ENCODE measurements around the gene TSPAN11. TPM values are rescaled to one million over a fixed set of nuclear protein-coding genes. Genes with fewer than 3 reads are reported as not detected.

Gene TSPAN11
- total RNA-seq, 2 donors from 2014 or later, result 0.26 to 0.66 TPM

DNA sequence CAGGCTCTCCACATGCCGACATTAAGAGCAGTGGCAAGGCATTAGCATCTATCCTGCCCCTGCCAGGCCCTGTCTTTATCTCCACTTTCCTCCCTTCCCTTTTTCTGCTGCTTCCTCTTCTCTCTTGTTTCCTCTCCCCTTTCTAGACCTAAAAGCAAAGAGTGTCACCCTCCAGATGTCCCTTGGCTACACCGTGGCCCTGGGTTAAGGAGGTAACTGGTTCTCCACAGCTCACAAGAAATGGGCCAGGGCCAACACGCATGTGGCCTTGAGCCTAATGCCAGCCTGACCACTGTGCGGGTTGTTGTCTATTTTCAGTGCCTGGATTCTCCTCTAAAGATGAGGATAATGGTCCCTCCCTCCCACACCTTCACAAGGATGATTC, 105.4 kb downstream of the TSPAN11 start:
- DNase-seq, result no peak
- no peak for ATAC-seq
- intact Hi-C loops (cut with DNase I), result no loop called here
- Histone ChIP-seq H3K4me1 (no peaks in the 10 kb centered on the region), H3K27ac (no peak overlapping the region), H3K27me3 (no peaks in the 10 kb centered on the region), H3K4me3 (no peak overlapping the region), H3K9me3 (no peaks in the 10 kb centered on the region), H3K36me3 (replicated peaks in 1 of 2; ENCODE audit: insufficient read depth in 1 of 2, low read depth in 2 of 2) (no peaks in the 10 kb centered on the region)
- WGBS, 2 donors, result 65 to 81% methylated on average over 3 to 4 of the region's 4 CpGs
- no peak for TF ChIP-seq POLR2A (IDR thresholded peaks at IDR 0.05)
- TF ChIP-seq, protein P1, sequence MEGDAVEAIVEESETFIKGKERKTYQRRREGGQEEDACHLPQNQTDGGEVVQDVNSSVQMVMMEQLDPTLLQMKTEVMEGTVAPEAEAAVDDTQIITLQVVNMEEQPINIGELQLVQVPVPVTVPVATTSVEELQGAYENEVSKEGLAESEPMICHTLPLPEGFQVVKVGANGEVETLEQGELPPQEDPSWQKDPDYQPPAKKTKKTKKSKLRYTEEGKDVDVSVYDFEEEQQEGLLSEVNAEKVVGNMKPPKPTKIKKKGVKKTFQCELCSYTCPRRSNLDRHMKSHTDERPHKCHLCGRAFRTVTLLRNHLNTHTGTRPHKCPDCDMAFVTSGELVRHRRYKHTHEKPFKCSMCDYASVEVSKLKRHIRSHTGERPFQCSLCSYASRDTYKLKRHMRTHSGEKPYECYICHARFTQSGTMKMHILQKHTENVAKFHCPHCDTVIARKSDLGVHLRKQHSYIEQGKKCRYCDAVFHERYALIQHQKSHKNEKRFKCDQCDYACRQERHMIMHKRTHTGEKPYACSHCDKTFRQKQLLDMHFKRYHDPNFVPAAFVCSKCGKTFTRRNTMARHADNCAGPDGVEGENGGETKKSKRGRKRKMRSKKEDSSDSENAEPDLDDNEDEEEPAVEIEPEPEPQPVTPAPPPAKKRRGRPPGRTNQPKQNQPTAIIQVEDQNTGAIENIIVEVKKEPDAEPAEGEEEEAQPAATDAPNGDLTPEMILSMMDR (IDR thresholded peaks at IDR 0.05), result no peak

DNA sequence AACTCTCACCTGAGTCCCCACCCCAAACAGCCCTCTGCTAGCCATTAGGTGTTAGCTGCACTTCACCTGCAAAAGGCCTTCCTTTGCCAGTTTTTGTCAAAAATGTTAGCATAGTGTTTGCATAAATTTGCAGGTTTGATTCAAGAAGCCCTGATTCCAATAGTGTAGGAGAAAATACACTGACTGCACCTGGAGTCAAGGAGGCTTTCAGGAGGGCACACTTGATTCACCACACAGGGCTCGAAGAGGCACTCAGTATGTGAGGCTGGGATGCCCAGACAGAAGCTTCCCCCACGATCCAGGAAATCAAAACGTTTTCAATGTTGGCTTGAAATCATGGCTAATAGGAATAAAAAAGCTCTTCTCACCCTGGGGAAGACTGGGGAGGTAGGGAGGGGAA, 106.6 kb downstream of the TSPAN11 start:
- H3K27me3 ChIP-seq, result no peaks in the 10 kb centered on the region
- no peak overlapping the region for H3K4me3 ChIP-seq
- DNase-seq, result no peak
- TF ChIP-seq POLR2A (IDR thresholded peaks at IDR 0.05), result no peak
- TF ChIP-seq, protein P1 (IDR thresholded peaks at IDR 0.05), result no peak
- no peaks in the 10 kb centered on the region for H3K9me3 ChIP-seq
- 49 to 62% methylated on average over 3 of the region's 3 CpGs for WGBS, 2 donors
- intact Hi-C loops (cut with DNase I), result no loop called here
- ATAC-seq, result no peak
- H3K27ac ChIP-seq, result no peak overlapping the region
- no peaks in the 10 kb centered on the region for H3K36me3 ChIP-seq (replicated peaks in 1 of 2; ENCODE audit: insufficient read depth in 1 of 2, low read depth in 2 of 2)
- no peaks in the 10 kb centered on the region for H3K4me1 ChIP-seq

DNA sequence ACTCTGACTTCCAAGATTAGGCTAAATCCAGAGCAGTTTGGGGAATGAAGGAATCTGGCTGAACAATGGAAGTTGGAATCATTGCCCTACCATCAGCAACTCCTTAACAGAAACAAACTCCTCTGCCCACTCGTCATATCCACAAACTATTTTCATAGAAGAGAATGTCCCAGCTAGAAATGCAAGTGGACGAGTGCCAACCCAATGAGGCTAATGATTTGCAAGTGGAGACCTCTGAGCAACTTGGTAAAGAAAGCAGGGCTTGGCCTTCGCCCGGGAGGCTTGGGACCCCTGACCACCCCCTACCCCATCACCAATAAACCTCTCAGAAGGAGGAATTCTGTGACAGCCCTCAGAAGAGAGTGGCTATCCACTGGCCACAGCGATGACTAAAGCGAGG, 107.1 kb downstream of the TSPAN11 start:
- ATAC-seq (no peak), DNase-seq (no peak)
- H3K4me1 ChIP-seq, result no peaks in the 10 kb centered on the region
- H3K36me3 ChIP-seq (replicated peaks in 1 of 2; ENCODE audit: insufficient read depth in 1 of 2, low read depth in 2 of 2), result no peaks in the 10 kb centered on the region
- TF ChIP-seq, protein P1 (IDR thresholded peaks at IDR 0.05), result no peak
- no peak for TF ChIP-seq POLR2A (IDR thresholded peaks at IDR 0.05)
- WGBS, 2 donors, result 78 to 82% methylated on average over 6 of the region's 6 CpGs
- no peaks in the 10 kb centered on the region for H3K27me3 ChIP-seq
- no peak overlapping the region for H3K4me3 ChIP-seq
- H3K9me3 ChIP-seq, result no peaks in the 10 kb centered on the region
- no peak overlapping the region for H3K27ac ChIP-seq
- intact Hi-C loops (cut with DNase I), result no loop called here

DNA sequence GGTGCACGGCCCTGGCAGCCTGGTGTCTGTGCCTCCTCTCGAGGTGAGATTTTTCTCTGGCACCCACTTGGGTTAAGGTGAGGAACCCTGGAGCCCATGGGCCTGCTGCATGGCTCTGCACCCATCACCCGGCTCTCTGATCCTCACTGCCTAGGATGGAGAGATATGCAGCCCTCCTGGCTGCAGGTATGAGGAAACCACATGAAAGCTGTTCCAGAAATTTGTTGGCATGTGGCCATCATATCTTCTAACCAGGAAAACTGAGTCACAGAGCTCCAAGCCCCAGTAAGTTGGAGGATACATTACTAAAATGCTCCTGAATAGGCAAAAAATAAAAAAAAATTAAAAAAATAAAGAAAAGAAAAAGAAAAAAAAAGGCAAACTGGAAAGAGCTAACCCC, 107.8 kb downstream of the TSPAN11 start:
- H3K4me1 ChIP-seq, result no peaks in the 10 kb centered on the region
- DNase-seq (no peak), ATAC-seq (no peak)
- H3K9me3 ChIP-seq, result no peaks in the 10 kb centered on the region
- H3K27ac ChIP-seq, result no peak overlapping the region
- H3K27me3 ChIP-seq, result no peaks in the 10 kb centered on the region
- H3K4me3 ChIP-seq, result no peak overlapping the region
- 40 to 67% methylated on average over 1 to 3 of the region's 3 CpGs for WGBS, 2 donors
- no peaks in the 10 kb centered on the region for H3K36me3 ChIP-seq (replicated peaks in 1 of 2; ENCODE audit: insufficient read depth in 1 of 2, low read depth in 2 of 2)
- no peak for TF ChIP-seq POLR2A (IDR thresholded peaks at IDR 0.05)
- TF ChIP-seq, protein P1 (IDR thresholded peaks at IDR 0.05), result no peak
- intact Hi-C loops (cut with DNase I), result no loop called here

DNA sequence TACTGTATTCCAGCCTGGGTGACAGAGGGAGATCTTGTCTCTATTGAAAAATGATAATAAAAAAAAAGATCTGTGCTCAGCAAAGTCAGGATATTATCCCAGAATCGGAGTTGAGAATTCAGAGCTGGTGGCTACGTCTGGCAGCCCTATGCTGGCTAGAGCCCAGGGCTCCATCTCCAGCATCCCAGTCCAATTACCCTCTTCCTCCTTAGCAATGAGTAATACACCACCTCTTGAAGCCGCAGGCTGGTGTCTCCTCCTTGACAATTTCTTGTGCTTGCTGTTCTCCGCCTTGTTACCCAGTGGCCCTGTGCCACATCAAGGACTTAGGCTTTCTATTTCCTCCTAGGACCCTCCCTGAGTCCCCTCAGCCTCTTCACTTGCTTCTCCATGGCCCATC, 108.7 kb downstream of the TSPAN11 start:
- no peaks in the 10 kb centered on the region for H3K27me3 ChIP-seq
- DNase-seq, result no peak
- no peaks in the 10 kb centered on the region for H3K4me1 ChIP-seq
- ATAC-seq, result no peak
- TF ChIP-seq POLR2A (IDR thresholded peaks at IDR 0.05), result no peak
- intact Hi-C loops (cut with DNase I), result no loop called here
- H3K9me3 ChIP-seq, result no peaks in the 10 kb centered on the region
- 71 to 75% methylated on average over 4 of the region's 4 CpGs for WGBS, 2 donors
- no peaks in the 10 kb centered on the region for H3K36me3 ChIP-seq (replicated peaks in 1 of 2; ENCODE audit: insufficient read depth in 1 of 2, low read depth in 2 of 2)
- H3K4me3 ChIP-seq, result no peak overlapping the region
- no peak overlapping the region for H3K27ac ChIP-seq

Data from body of pancreas (tissue), 4 donors.